Measurements from ENCODE around the gene KLRC1. TPM values are rescaled to one million over a fixed set of nuclear protein-coding genes. Genes with fewer than 3 reads are reported as not detected.
"Not testable (repeated sequence)": the region's sequence is repeated elsewhere in the genome, so short reads cannot be mapped to it uniquely, and the experiment has no call there.

The KLRC1 gene
- polyA plus RNA-seq, 1 donor = 3.7 TPM

GRCh38 chr12:10424260-10424899 is 28.8 kb downstream of the KLRC1 start:
- not testable (repeated sequence) for H3K36me3 ChIP-seq (ENCODE audit: control insufficient read depth, insufficient read depth, low read length); H3K4me1 ChIP-seq (ENCODE audit: control insufficient read depth, insufficient read depth, low read length); DNase-seq; H3K27ac ChIP-seq (ENCODE audit: low read length); H3K27me3 ChIP-seq (ENCODE audit: control insufficient read depth, insufficient read depth, low read length); H3K4me3 ChIP-seq (ENCODE audit: low read length); H3K9me3 ChIP-seq (ENCODE audit: control insufficient read depth, low read depth, low read length)
- WGBS (ENCODE audit: insufficient coverage, low lambda C conversion rate) = no CpG with 5 or more reads among the region's 1 CpG

- H3K9me3 ChIP-seq (ENCODE audit: control insufficient read depth, low read depth, low read length); H3K27ac ChIP-seq (ENCODE audit: low read length); DNase-seq; H3K4me1 ChIP-seq (ENCODE audit: control insufficient read depth, insufficient read depth, low read length); H3K27me3 ChIP-seq (ENCODE audit: control insufficient read depth, insufficient read depth, low read length); H3K36me3 ChIP-seq (ENCODE audit: control insufficient read depth, insufficient read depth, low read length); H3K4me3 ChIP-seq (ENCODE audit: low read length): not testable (repeated sequence)
- WGBS (ENCODE audit: insufficient coverage, low lambda C conversion rate) = no CpG with 5 or more reads among the region's 3 CpGs
These were observed 31.0 kb downstream of the KLRC1 start for GRCh38 chr12:10422159-10422558.

- WGBS (ENCODE audit: insufficient coverage, low lambda C conversion rate) = no CpG with 5 or more reads among the region's 1 CpG
- H3K27ac ChIP-seq (ENCODE audit: low read length); H3K4me1 ChIP-seq (ENCODE audit: control insufficient read depth, insufficient read depth, low read length); H3K27me3 ChIP-seq (ENCODE audit: control insufficient read depth, insufficient read depth, low read length); H3K36me3 ChIP-seq (ENCODE audit: control insufficient read depth, insufficient read depth, low read length); H3K9me3 ChIP-seq (ENCODE audit: control insufficient read depth, low read depth, low read length); DNase-seq; H3K4me3 ChIP-seq (ENCODE audit: low read length): not testable (repeated sequence)
These were observed 32.8 kb downstream of the KLRC1 start, which contains the start of gene KLRC3 for GRCh38 chr12:10420334-10420733. KLRC3 (minus strand) TSS chr12:10420595; CDS start chr12:10420550, 45 bp downstream.

- 63% methylated on average over 1 of the region's 1 CpG for WGBS (ENCODE audit: insufficient coverage, low lambda C conversion rate)
These were observed 43.8 kb downstream of the KLRC1 start, which contains the start of gene KLRC4 for GRCh38 chr12:10409392-10409791. KLRC4 (minus strand) TSS chr12:10409757; CDS start chr12:10409575, 182 bp downstream.

GRCh38 chr12:10408842-10409241 is 44.3 kb downstream of the KLRC1 start:
- Histone ChIP-seq H3K27me3 (ENCODE audit: control insufficient read depth, insufficient read depth, low read length) (no peaks in the 10 kb centered on the region), H3K36me3 (ENCODE audit: control insufficient read depth, insufficient read depth, low read length) (no peaks in the 10 kb centered on the region), H3K27ac (ENCODE audit: low read length) (no peak overlapping the region), H3K4me3 (ENCODE audit: low read length) (no peak overlapping the region), H3K9me3 (ENCODE audit: control insufficient read depth, low read depth, low read length) (no peaks in the 10 kb centered on the region), H3K4me1 (ENCODE audit: control insufficient read depth, insufficient read depth, low read length) (no peaks in the 10 kb centered on the region)
- no peak for DNase-seq
- WGBS (ENCODE audit: insufficient coverage, low lambda C conversion rate) = no CpG with 5 or more reads among the region's 3 CpGs

More at GRCh38 chr12:10409392-10409791, 43.8 kb downstream of the KLRC1 start, which contains the start of gene KLRC4:
- Histone ChIP-seq H3K4me1 (ENCODE audit: control insufficient read depth, insufficient read depth, low read length) (no peaks in the 10 kb centered on the region), H3K4me3 (ENCODE audit: low read length) (no peak within 1 kb of the TSS), H3K36me3 (ENCODE audit: control insufficient read depth, insufficient read depth, low read length) (no peaks in the 10 kb centered on the region), H3K9me3 (ENCODE audit: control insufficient read depth, low read depth, low read length) (no peaks in the 10 kb centered on the region), H3K27ac (ENCODE audit: low read length) (no peak within 1 kb of the TSS), H3K27me3 (ENCODE audit: control insufficient read depth, insufficient read depth, low read length) (no peaks in the 10 kb centered on the region)
- DNase-seq = peak in 1 of 2 donors; percentile 22

- Histone ChIP-seq H3K4me1 (ENCODE audit: control insufficient read depth, insufficient read depth, low read length) (no peaks in the 10 kb centered on the region), H3K36me3 (ENCODE audit: control insufficient read depth, insufficient read depth, low read length) (no peaks in the 10 kb centered on the region), H3K27me3 (ENCODE audit: control insufficient read depth, insufficient read depth, low read length) (no peaks in the 10 kb centered on the region), H3K4me3 (ENCODE audit: low read length) (no peak overlapping the region), H3K9me3 (ENCODE audit: control insufficient read depth, low read depth, low read length) (no peaks in the 10 kb centered on the region), H3K27ac (ENCODE audit: low read length) (no peak overlapping the region)
- DNase-seq = no peak
- WGBS (ENCODE audit: insufficient coverage, low lambda C conversion rate) = no CpG with 5 or more reads among the region's 4 CpGs
These were observed 46.5 kb downstream of the KLRC1 start for GRCh38 chr12:10406725-10407124.

- Histone ChIP-seq H3K4me3 (ENCODE audit: low read length) (no peak overlapping the region), H3K9me3 (ENCODE audit: control insufficient read depth, low read depth, low read length) (no peaks in the 10 kb centered on the region), H3K27me3 (ENCODE audit: control insufficient read depth, insufficient read depth, low read length) (no peaks in the 10 kb centered on the region), H3K4me1 (ENCODE audit: control insufficient read depth, insufficient read depth, low read length) (no peaks in the 10 kb centered on the region), H3K27ac (ENCODE audit: low read length) (no peak overlapping the region), H3K36me3 (ENCODE audit: control insufficient read depth, insufficient read depth, low read length) (no peaks in the 10 kb centered on the region)
- WGBS (ENCODE audit: insufficient coverage, low lambda C conversion rate) = 86% methylated on average over 1 of the region's 5 CpGs
- DNase-seq = no peak
These were observed 47.9 kb downstream of the KLRC1 start for GRCh38 chr12:10405294-10405693.

- DNase-seq = no peak
- H3K4me3 ChIP-seq (ENCODE audit: low read length) = no peak overlapping the region
- H3K4me1 ChIP-seq (ENCODE audit: control insufficient read depth, insufficient read depth, low read length) = no peaks in the 10 kb centered on the region
- H3K9me3 ChIP-seq (ENCODE audit: control insufficient read depth, low read depth, low read length) = no peaks in the 10 kb centered on the region
- no peaks in the 10 kb centered on the region for H3K27me3 ChIP-seq (ENCODE audit: control insufficient read depth, insufficient read depth, low read length)
- no peaks in the 10 kb centered on the region for H3K36me3 ChIP-seq (ENCODE audit: control insufficient read depth, insufficient read depth, low read length)
- no peak overlapping the region for H3K27ac ChIP-seq (ENCODE audit: low read length)
These were observed 48.4 kb downstream of the KLRC1 start for GRCh38 chr12:10404798-10405197.

GRCh38 chr12:10400829-10401228 is 52.3 kb downstream of the KLRC1 start:
- Histone ChIP-seq H3K36me3 (ENCODE audit: control insufficient read depth, insufficient read depth, low read length) (no peaks in the 10 kb centered on the region), H3K27me3 (ENCODE audit: control insufficient read depth, insufficient read depth, low read length) (no peaks in the 10 kb centered on the region), H3K4me3 (ENCODE audit: low read length) (no peak overlapping the region), H3K27ac (ENCODE audit: low read length) (no peak overlapping the region), H3K4me1 (ENCODE audit: control insufficient read depth, insufficient read depth, low read length) (no peaks in the 10 kb centered on the region), H3K9me3 (ENCODE audit: control insufficient read depth, low read depth, low read length) (no peaks in the 10 kb centered on the region)
- DNase-seq = no peak

GRCh38 chr12:10398168-10398567 is 55.0 kb downstream of the KLRC1 start:
- DNase-seq = no peak
- H3K27ac ChIP-seq (ENCODE audit: low read length) = no peak overlapping the region
- no peaks in the 10 kb centered on the region for H3K27me3 ChIP-seq (ENCODE audit: control insufficient read depth, insufficient read depth, low read length)
- H3K9me3 ChIP-seq (ENCODE audit: control insufficient read depth, low read depth, low read length) = no peaks in the 10 kb centered on the region
- H3K36me3 ChIP-seq (ENCODE audit: control insufficient read depth, insufficient read depth, low read length) = no peaks in the 10 kb centered on the region
- H3K4me1 ChIP-seq (ENCODE audit: control insufficient read depth, insufficient read depth, low read length) = peaks cover 2% of the 10 kb centered on the region
- no CpG with 5 or more reads among the region's 2 CpGs for WGBS (ENCODE audit: insufficient coverage, low lambda C conversion rate)
- H3K4me3 ChIP-seq (ENCODE audit: low read length) = no peak overlapping the region

GRCh38 chr12:10397296-10397695 is 55.9 kb downstream of the KLRC1 start:
- WGBS (ENCODE audit: insufficient coverage, low lambda C conversion rate) = 0% methylated on average over 1 of the region's 2 CpGs
- no peak overlapping the region for H3K27ac ChIP-seq (ENCODE audit: low read length)
- no peak overlapping the region for H3K4me3 ChIP-seq (ENCODE audit: low read length)
- peak in 1 of 2 donors; percentile 17 for DNase-seq
- H3K27me3 ChIP-seq (ENCODE audit: control insufficient read depth, insufficient read depth, low read length) = no peaks in the 10 kb centered on the region
- no peaks in the 10 kb centered on the region for H3K9me3 ChIP-seq (ENCODE audit: control insufficient read depth, low read depth, low read length)
- no peaks in the 10 kb centered on the region for H3K36me3 ChIP-seq (ENCODE audit: control insufficient read depth, insufficient read depth, low read length)
- H3K4me1 ChIP-seq (ENCODE audit: control insufficient read depth, insufficient read depth, low read length) = peaks cover 2% of the 10 kb centered on the region

Measured in large intestine (tissue), 3 donors.